GM19239 (cell line): ENCODE results near the gene PSD.

Experiments
- DNase-seq: peaks from one replicate; pipeline ENCODE4 v3.0.0; 2011; ENCODE audit warnings: low spot score; ENCODE audit not compliant: insufficient read length
- FAIRE-seq: peaks from 2 replicates; lab custom pipeline; 2011; peaks lifted over from hg19 to GRCh38; lab: Jason Lieb, UNC

PSD gene

GRCh38 chr10:102449321-102450123, 30.9 kb upstream of the PSD start:
- no peak for DNase-seq
- FAIRE-seq = peak; percentile 72

GRCh38 chr10:102444851-102445250, 26.3 kb upstream of the PSD start:
- FAIRE-seq = no peak

GRCh38 chr10:102438374-102438773, 19.8 kb upstream of the PSD start:
- FAIRE-seq (no peak), DNase-seq (no peak)

More at GRCh38 chr10:102444851-102445250, 26.3 kb upstream of the PSD start:
- DNase-seq = no peak

- DNase-seq (no peak), FAIRE-seq (no peak)
Measured at GRCh38 chr10:102437515-102437914, 18.9 kb upstream of the PSD start.

- FAIRE-seq = no peak
- DNase-seq = no peak
Measured at GRCh38 chr10:102436312-102436711, 17.7 kb upstream of the PSD start.

GRCh38 chr10:102435529-102436233, 17.1 kb upstream of the PSD start:
- DNase-seq (no peak), FAIRE-seq (peak; percentile 56)

- DNase-seq (no peak), FAIRE-seq (no peak)
Measured at GRCh38 chr10:102435133-102435497, 16.5 kb upstream of the PSD start.

GRCh38 chr10:102434394-102435132, 16.0 kb upstream of the PSD start:
- FAIRE-seq = no peak
- no peak for DNase-seq

- DNase-seq (no peak), FAIRE-seq (no peak)
Measured at GRCh38 chr10:102433619-102434046, 15.0 kb upstream of the PSD start.

- DNase-seq (peak; percentile 89), FAIRE-seq (peak; percentile 98)
Measured at GRCh38 chr10:102432162-102432950, 13.8 kb upstream of the PSD start, which contains the start of gene CUEDC2. Gene CUEDC2, minus strand, starts transcription at chr10:102432574. Its CDS starts 7,386 bp downstream, at chr10:102425188.

- DNase-seq (no peak), FAIRE-seq (no peak)
Measured at GRCh38 chr10:102431452-102432124, 13.0 kb upstream of the PSD start.

GRCh38 chr10:102429468-102429867, 10.9 kb upstream of the PSD start:
- DNase-seq = no peak
- no peak for FAIRE-seq

- FAIRE-seq = no peak
Measured at GRCh38 chr10:102426803-102427287, 8.3 kb upstream of the PSD start.

GRCh38 chr10:102425444-102425843, 6.9 kb upstream of the PSD start:
- FAIRE-seq (no peak), DNase-seq (no peak)

More at GRCh38 chr10:102426803-102427287, 8.3 kb upstream of the PSD start:
- no peak for DNase-seq

GRCh38 chr10:102424916-102425315, 6.3 kb upstream of the PSD start:
- DNase-seq (no peak), FAIRE-seq (no peak)

- DNase-seq (no peak), FAIRE-seq (no peak)
Measured at GRCh38 chr10:102424145-102424544, 5.6 kb upstream of the PSD start.

- FAIRE-seq (no peak), DNase-seq (no peak)
Measured at GRCh38 chr10:102423372-102423968, 4.9 kb upstream of the PSD start.

- DNase-seq (no peak), FAIRE-seq (peak; percentile 86)
Measured at GRCh38 chr10:102422545-102423129, 4.1 kb upstream of the PSD start.
